Measurements from ENCODE around the gene STARD10.

Gene STARD10

DNA sequence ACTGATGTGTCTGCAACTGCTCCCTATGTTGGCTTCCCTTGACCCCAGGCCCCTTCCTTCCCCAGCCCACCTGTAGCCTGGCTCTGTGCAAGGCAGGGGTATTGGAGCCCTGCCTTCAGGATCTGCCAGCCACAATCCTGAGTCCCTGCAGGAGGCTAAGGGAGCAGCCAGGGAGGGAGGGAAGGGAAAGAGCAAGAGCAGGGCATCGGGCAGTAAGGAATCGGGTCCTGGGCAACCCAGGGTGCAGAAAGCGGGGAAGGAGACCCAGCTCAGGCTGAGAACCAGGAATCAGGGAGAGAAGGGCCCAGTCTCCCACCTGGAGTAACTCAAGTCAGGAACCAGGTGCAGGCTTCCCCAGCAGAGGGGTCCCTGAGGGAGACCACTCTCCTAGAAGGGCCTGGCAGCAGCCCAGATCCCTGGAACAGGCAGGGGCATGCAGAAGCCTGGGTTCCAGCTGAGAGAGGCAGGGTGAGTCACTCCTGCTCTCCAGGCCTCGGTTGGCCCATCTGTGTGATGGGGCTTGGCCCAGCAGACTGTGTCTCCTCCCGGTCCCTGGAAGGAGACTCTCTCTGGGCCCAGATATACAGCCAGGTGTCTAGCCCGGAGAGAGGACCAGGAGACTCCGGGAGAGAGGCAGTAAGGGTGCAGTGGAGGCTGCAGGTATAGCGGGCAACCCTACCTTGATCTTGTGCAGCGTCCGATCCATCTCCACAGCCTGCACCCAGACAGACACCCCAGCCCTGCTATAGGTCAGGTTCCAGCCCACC lies 13.4 kb downstream of the STARD10 start:
- DNase-seq (ENCODE audit: low read depth in 2 of 2), result no peak

DNA sequence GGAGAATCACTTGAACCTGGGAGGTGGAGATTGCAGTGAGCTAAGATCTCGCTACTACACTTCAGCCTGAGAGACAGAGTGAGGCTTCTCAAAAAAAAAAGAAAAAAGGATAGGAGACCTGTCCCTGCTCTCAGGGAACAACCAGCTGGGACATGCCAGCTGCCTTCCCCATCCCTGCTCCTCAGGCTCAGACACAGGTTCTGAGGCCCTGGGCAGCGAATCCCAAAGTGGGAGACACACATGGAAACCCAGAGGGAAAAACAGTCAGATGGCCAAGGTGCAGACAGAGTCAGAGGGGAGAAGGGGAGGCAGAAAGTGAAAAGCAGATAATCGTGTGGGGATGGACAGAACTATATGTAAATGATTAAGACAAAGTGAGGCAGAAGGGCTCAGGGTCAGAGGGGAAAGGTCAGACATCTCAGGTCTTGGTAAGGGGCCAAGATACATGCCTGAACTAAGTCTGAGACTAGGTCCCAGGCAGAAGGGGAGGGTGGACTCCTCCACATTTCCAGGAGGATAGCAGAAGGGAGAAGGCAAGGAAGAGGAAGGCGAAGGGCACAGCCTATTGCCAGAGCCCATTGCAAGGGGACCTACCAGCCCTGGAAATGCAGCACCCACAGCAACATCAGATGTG lies 14.2 kb downstream of the STARD10 start:
- no peak for DNase-seq (ENCODE audit: low read depth in 2 of 2)

DNA sequence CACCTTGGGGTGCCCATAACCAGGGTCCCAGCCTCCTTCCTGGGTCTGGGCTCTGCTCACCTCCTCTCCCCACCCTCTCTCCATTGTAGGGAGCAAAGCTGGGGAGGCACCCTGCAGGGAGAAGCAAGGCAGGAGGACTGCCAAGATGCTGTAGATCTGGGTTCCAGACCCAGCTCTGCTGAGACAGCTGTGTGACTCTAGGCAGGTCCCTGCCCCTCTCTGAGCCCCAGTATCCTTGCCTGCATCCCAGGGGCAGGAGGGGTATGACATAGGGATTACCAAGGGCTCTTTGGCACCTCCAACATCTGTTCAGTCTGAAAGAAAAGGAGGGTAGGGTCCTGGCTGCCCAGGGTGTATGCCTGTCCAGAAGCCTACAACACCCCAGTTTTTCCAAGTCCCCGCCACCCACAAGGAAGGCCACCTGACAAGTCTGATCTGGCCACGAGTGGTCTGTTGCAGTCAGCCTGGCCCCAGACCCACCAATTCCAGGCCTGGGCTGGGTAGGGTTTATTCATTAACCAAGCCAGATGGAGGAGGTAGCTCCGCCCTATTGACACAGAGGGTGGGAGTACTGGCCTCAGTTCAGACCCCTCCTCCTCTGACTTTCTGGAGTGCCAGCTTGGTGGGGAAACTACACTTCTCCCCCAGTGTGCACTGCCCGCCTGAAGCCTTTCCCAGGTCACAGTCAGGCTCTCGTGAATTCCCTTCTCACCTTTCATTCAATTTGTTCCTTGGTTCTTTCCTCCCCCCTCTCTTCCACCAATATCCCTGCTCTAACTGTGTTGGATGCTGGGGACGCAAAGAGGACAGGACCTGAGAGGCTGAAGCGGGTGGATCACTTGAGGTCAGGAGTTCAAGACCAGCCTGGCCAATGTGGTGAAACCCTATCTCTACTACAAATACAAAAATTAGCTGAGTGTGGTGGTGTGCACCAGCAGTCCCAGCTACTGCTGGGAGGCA lies 15.0 kb downstream of the STARD10 start:
- no peak for DNase-seq (ENCODE audit: low read depth in 2 of 2)

DNA sequence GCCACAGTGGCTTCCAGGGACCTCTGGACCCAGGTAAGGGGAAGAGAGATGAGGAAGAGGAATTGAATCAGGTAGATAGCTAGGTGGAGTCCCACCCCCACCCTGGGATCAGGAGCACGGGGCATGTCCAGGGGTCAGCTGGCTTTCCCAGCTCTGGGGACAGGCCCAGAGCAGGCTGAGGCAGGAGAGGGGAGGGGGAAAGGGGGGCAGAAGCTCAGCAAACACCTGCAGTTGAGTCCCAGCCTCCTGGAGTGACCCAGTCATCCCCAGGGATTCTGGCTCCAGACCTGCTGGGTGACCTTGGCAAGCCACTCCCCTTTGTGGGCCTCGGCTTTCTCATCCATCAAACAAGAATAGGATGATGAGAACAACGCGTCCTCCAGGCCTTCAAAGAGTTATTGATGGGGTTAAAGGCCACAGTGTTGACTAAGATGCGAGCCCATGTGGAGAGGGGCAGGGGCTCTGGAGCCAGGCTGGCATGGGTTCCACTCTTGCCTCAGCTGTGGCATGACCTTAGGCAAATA lies 16.0 kb downstream of the STARD10 start:
- no peak for DNase-seq (ENCODE audit: low read depth in 2 of 2)

DNA sequence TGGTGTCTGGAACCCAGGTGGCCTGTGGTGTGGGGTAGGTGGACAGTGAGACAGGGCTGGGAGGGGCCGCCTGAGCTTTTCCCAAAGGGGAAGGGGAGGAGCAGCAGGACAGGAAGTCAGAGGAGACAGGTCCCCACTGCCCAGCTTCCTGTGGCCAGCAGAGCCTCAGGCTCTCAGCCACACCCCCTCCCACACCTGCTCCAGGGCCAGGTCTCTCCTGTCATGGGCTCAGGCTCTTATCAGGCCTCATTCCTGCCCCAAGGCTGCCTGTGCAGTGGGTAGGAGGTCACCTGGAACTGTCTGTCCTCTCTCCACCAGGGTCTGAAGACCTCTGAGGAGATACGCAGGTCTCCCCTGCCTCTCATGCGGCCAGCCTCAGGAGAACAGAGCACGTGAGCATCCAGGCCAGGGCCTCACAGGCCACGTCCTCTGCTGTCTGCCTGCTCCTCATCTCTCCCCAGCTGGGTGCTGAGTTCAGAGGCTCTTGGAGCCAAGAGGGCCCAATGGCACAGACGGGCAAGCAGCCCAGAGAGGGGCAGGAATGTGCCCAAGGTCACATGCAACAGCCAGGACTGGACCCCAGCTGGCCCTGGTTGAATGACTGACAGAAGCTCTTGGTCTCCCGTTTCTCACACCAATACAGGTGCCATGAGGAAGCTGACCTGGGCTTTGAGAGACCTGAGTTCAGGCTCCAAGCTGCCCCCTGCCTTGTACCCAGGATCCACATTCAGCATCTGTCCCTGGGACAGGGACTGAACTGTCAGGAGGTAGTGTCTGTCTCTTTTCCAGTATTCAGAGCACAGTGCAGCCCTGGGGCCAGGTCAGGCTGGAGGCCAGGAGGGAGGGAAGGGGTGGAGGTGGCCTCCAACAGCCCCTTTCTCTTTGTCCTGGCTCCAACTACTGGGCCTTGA lies 16.7 kb downstream of the STARD10 start:
- DNase-seq (ENCODE audit: low read depth in 2 of 2), result no peak

DNA sequence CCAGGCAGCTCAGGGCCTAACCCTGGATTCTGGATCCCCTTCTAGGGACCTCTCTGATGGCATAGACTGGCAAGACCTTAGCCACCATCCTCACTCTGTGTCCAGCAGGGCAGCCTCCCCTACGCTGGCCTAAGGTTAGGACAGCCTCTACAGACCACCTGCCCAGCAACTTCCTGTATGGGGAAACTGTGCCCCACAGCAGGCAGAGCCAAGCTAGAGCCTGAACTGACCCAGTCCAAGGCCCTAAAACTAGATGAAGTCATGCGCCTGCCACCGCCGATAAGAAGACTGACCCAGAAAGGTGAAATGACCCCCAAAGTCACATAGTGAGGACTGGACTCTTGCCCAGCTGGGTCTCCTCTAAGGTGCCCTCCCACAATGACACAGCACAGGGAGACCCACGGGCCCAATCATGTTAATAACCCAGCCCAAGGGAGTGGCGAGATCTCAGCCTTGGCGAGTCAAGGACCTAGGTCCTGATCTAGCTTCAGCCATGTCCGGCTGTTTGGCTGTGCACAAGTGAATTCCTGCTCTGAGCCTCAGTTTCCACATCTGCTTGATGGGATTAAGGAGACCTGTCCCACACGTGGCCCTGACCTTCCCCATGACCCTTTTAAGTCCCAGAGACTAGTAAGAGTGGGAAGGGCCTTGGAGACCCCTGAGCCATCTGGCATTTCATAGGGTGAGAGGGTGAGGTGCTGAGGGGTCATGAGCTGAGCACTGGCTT lies 17.6 kb downstream of the STARD10 start:
- no peak for DNase-seq (ENCODE audit: low read depth in 2 of 2)

DNA sequence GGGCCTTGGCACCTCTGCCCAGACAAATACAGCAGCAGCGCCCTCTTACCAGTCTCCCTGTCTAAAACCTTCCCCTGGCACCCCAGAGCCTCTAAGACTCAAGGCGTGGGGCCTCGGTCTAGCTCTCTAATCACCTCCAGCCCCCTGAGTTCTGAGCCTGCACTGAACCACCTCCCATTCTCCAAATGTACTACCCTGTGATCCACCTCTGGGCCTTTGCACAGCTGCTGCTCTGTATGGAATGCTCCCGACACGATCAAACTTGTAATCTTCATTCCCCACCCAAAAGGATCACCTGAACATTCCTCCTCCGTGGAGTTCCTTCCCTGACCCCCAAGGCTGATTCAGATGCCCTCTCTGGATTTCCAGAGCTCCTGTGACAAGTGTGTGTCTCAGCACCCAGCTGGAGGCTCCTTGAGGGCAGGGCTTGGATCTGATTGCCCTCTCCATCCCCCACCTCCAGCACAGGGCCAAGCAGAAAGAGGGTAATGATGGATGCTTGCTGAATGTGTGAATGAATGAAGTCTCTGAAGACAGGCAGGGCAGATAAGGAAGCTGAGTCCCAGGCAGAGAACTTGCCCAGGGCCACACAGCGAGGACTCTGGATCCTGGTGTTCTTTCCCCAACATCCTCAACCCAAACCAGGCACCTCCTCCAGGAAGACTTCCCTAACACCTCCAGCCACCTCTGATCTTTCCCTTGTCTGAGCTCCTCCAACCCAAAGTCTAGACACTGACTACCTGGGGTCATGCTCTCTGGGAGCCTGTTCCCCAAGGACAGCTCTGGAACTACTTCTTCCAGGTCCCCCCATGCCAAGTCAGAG lies 18.3 kb downstream of the STARD10 start:
- no peak for DNase-seq (ENCODE audit: low read depth in 2 of 2)

DNA sequence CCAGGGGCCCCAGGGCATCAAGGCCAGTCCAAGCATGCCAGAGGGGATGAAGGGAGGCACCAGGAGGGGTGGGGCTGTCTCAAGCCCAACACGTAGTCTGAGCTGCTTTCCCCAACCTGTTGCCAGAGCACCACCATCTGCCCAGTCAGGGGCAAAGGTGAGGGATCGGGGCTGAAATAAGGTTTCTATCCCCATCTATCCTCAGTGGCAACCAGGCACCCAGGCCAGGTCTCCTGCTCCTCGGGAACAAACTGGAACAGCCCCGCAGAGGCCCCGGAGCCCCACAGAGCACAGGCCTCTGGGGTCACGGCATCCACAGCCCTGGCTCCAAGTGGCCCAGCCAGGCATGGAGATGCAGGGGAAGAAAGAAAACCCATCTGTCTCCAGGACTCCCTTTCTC lies 19.3 kb downstream of the STARD10 start:
- no peak for DNase-seq (ENCODE audit: low read depth in 2 of 2)

DNA sequence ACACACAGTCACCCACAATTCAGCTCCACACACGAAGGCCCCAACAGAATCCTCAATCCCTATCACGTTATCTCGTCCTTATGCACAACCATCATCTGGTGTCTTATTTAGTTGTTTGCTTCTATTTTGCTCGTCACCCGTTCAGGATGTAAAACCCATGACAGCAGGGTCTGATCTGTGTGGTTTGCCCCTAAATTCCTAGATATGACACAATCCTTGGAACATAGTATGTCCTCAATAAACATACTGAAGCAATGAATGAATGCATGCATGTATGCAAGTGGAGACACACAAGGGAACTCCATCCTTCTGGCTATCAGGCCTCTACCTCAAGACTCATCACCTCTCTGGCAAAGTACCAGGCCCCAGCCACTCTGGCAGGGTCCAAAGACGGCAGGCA lies 20.2 kb downstream of the STARD10 start:
- no peak for DNase-seq (ENCODE audit: low read depth in 2 of 2)

DNA sequence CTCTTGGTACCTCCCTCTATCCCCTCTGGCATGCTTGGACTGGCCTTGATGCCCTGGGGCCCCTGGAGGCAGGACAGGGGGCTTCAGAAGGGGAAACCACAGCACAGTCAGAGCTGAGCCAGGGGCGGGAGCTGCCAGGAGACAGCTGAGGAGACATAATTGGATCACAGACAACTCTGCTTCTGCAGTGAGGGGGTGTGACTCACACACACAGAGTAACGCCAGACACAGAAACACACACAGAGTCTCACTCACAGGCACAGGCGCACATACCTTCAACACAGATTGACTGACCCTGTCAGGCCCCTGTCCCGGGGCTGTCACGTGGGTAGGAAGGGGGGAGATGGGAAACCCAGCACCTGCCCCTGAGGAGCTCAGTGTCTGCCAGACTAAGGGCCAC lies 20.6 kb downstream of the STARD10 start:
- no peak for DNase-seq (ENCODE audit: low read depth in 2 of 2)

DNA sequence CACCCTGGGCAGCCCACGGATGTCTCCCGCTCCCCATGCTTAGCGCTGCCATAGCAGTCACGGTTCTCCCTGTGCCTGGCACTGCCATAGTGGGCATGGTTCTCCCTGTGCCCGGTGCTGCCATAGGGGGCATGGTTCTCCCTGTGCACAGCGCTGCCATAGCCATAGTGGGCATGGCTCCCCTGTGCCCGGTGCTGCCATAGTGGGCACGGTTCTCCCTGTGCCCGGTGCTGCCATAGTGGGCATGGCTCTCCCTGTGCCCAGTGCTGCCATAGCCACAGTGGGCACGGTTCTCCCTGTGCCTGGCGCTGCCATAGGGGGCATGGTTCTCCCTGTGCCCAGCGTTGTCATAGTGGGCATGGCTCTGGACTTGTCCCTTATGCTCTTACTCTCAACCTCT lies 21.8 kb downstream of the STARD10 start:
- no peak for DNase-seq (ENCODE audit: low read depth in 2 of 2)

DNA sequence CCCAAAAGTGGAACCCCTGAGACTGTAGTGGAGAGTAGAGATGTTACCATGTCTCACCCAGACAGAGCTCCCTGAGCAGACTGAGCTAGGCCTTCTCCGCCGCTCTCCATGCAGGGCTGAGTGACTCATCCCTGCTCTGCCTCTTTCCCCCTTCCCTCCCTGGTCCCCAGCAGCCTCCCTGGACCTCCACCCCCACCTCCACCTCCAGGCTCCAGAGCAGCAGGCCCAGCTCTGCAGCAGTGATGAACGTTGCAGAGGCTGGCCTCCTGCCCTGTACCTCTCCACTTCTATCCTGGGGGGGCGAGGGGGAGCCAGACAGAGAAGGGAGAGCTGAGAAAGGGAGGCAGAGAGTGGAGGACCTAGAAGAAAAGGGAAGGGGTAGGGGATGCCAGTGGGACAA lies 22.3 kb downstream of the STARD10 start:
- no peak for DNase-seq (ENCODE audit: low read depth in 2 of 2)

DNA sequence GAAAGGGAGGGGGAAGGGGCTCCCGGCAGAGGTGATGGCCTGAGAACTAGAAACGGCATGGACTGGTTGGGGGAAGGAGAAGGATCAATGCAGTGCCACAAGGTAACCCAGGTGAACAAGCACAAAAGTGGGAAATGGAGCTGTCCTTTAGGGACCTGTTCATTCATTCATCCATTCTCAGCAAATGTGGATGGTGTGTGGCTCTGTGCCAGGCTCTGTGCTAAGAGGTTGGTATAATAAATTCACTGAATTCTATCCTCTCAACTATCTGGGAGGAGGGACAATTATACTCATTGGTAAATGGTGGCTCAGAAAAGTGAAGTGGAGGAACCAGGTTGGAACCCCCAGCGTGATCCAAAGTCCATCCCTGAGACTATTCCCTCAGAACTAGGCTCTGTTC lies 23.0 kb downstream of the STARD10 start:
- no peak for DNase-seq (ENCODE audit: low read depth in 2 of 2)

DNA sequence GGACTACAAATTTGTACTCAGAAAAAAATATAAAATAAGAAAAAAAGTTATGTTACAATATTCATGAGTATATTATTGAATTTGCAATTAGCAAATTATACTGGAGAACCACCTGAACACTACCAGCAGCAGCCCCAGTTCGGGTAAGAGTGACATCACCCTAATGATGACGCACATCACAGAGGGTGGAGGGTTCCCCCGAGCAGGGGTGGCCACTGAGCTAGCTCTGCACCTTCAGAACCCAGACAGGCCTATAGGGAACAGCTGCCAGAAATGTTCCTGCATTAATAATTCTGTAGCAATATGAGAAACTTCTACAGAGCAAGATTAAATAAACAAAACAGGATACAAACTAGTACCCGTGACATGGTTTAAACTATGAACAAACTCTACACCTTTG lies 24.2 kb downstream of the STARD10 start:
- DNase-seq (ENCODE audit: low read depth in 2 of 2), result no peak

DNA sequence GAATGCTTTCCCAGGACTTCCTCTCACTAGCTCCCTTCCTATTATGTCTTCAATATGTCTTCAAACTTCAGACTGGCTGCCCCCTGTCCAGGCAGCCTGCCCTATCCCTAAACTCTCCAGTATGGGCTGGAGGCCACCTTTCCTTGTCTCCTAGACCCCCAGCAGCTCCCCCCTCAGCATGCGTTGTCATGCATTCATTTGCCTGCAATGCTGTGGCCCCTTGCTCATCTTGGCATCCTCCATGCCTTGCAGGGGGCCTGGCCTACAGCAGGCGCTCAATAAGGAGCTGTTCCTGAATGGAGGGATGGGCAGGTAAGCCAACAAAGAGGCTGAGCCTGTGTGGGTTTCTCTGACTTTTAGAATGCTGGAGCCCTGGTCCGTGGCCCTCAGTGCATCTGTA lies 25.3 kb downstream of the STARD10 start:
- no peak for DNase-seq (ENCODE audit: low read depth in 2 of 2)

DNA sequence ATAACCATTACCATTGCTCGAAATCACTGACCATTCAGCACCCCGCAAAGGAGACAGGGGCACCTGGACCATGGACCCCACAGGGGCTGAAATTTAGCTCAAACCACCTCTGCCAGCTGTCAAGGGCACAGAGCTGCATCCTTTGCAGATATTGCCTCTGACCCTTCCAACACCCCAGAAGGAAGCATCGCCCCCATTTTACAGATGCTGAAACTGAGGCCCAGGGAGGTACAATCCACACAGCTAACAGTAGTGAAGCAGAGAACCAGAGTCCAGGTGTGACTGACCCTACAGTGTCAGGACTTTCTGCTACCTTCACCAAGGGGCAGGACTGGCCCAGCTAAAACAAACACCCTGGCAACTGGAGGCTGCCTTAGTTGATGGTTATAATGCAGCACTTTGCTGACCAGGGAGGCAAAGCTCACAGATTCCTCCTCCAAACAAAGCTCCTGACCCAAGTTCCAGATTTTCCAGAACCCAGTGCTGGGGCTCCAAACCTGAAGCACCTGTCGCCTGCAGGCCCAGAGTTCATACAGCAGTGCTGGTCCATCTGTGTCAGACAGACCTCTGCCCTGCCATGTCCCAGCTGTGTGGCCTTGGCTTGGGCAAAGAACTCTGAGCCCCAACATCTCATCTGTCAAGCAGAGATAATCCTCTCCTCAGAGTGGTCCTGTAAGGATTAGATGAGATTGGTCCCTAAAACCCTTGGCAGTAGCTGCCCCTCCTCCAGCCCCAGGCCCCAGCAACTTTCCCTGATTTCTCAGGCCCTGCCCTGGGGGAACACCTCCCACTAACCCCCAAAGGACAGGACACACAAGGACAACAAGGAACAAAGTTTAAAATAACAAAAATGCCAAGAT lies 26.4 kb downstream of the STARD10 start:
- DNase-seq (ENCODE audit: low read depth in 2 of 2), result no peak

DNA sequence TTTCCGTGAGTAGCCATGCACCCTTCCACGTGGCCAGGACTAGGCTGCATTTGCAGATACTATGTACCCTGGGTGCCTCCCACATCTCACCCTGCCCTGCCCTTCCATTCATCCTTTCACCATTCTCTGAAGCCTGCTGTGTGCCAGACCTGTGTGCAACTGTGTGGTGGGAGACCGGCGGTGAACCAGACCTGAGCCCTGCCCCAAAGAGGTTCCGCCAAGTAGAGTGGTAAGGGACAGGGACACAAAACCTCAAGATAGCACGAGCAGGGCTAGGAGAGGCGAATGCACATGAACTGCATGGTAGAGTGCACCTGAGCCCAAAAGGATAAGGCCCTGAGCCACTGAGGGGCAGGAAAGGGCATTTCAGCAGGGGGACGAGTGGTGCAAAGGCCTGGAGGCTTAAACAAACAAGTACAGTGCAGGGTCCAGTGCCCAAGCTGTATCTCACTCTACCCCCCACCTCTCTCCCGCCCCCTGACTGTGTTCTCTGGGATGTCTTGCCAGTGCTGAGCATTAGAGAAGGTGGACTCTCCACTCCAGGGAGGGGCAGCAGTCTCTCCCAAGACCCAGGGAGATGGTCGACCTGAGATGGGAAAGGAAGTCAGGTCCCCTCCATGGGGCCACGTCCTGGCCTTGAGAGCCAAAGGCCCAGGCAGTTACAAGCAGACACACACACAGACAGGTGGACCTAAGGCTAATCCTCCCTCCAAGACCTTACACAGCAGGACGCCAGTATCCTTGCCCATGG lies 27.5 kb downstream of the STARD10 start:
- DNase-seq (ENCODE audit: low read depth in 2 of 2), result no peak

DNA sequence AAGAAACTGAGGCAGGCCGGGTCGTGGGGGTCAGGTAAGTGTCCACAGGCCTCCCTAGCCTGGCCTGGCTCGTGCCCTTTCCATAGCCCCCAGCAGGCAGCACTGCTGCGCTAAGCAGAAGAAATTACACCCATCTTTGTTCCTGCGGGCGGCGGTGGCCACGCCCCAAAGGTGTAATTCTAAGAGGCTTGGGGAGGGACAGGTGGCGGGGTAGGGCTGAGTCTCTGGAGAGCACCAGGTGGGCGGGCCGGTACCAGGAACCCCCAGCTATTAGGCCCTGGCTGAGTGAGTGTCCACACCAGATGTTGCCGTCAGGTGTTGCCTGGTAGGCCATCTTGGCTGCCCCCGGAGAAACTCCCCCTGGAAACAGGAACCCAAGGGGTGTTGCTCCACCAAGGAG lies 29.3 kb downstream of the STARD10 start:
- no peak for DNase-seq (ENCODE audit: low read depth in 2 of 2)

Measured in stimulated activated CD8-positive, alpha-beta memory T cell treated with anti-CD3 and anti-CD28 coated beads, Interleukin-7, amount 100 ng/mL, for 4 hours (primary cell).